GM12891 (cell line): Measurements from ENCODE around the gene SAMD8.

Source experiments
- PAX5 ChIP-seq: IDR thresholded peaks from 2 replicates; pipeline ENCODE4 v1.6.1; 2011; ENCODE audit warnings: low read length, moderate library complexity, mild to moderate bottlenecking; ENCODE audit not compliant: insufficient read depth, severe bottlenecking
- POLR2A ChIP-seq: IDR thresholded peaks from 2 replicates; pipeline ENCODE4 v1.6.1; 2011; ENCODE audit warnings: low read depth, low read length, control low read depth
- POLR2AphosphoS5 ChIP-seq: IDR thresholded peaks from 2 replicates; pipeline ENCODE4 v1.6.1; 2011; ENCODE audit warnings: low read depth, low read length, control low read depth

- TF ChIP-seq POLR2AphosphoS5: no peak
- no peak for TF ChIP-seq PAX5
- no peak for TF ChIP-seq POLR2A
These were observed 74.9 kb downstream of the SAMD8 start for GRCh38 chr10:75186310-75186709.
